HCT116 (cell line): ENCODE measurements around the gene BTBD2. TPM values are rescaled to one million over a fixed set of nuclear protein-coding genes. Genes with fewer than 3 reads are reported as not detected.

Experiments used
- ATAC-seq: fragments of 200-7000 bp; cut with Tn5 transposase; 2 replicates; pipeline ENCODE4 v1.9.1; 2020; ENCODE audit warnings: mild to moderate bottlenecking, moderate library complexity
- BruUV-seq: library from RNA; stranded (reverse); fragments of 400-500 nt; replicated peaks from 2 replicates; lab custom pipeline; 2021; lab: Mats Ljungman, UMichigan
- CTCF ChIA-PET: fragments of 300-600 bp; sonication (Branson Sonifier 250); formaldehyde crosslinking; loops from one replicate; lab custom pipeline; 2021; ENCODE audit warnings: antibody characterized with exemption; lab: Charles Lee
- POLR2A ChIA-PET: fragments of 300-600, 350-600 bp; sonication (Branson Sonifier 250); formaldehyde crosslinking; loops from one replicate; lab custom pipeline; 2021; ENCODE audit warnings: antibody characterized with exemption; lab: Charles Lee
- RAD21 ChIA-PET, 2 experiments: fragments of 300-600 bp; sonication (Branson Sonifier 250); formaldehyde crosslinking; loops; one replicate each; lab custom pipeline; 2023; ENCODE audit warnings: low total read pairs in 2 of 2; ENCODE audit not compliant: uncharacterized antibody in 2 of 2, unreplicated experiment in 2 of 2, low non-redundant PET in 1 of 2; lab: Charles Lee
- DNase-seq: peaks from one replicate; pipeline ENCODE4 v3.0.0-alpha.2; 2010; ENCODE audit warnings: low read depth, low spot score
- H2AFZ ChIP-seq: fragments of 200-600 bp; shearing (Covaris generic), sonication (generic); 2 replicates; pipeline ENCODE4 v1.6.1; 2017; ENCODE audit warnings: low read depth, mixed run types, mixed read lengths, antibody characterized with exemption, low read length; ENCODE audit not compliant: poor library complexity, severe bottlenecking
- H3K27ac ChIP-seq: 2 replicates; pipeline ENCODE4 v1.5.1; 2012; ENCODE audit warnings: low read depth, low read length
- H3K27me3 ChIP-seq: fragments of 200-600 bp; sonication (generic); 2 replicates; pipeline ENCODE4 v1.6.1; 2016; ENCODE audit warnings: mixed run types, low read length, mixed read lengths; ENCODE audit not compliant: insufficient read depth
- H3K36me3 ChIP-seq, 2 experiments: fragments of 200-500 bp in 1 of 2; fragments of 200-600 bp in 1 of 2; sonication (Bioruptor generic) in 1 of 2; sonication (generic) in 1 of 2; 2 replicates each; pipeline versions ENCODE4 v1.5.1 to v1.6.1; 2014 to 2016; ENCODE audit warnings: low read length in 2 of 2, inconsistent platforms in 1 of 2, mixed read lengths in 1 of 2, mixed run types in 1 of 2; ENCODE audit not compliant: insufficient read depth in 2 of 2, control insufficient read depth in 1 of 2
- H3K4me1 ChIP-seq, 2 experiments: fragments of 200-600 bp in 1 of 2; sonication (generic) in 1 of 2; 2 replicates each; pipeline versions ENCODE4 v1.5.1 to v1.6.1; 2012 to 2017; ENCODE audit warnings: low read length in 2 of 2, inconsistent platforms in 1 of 2, mild to moderate bottlenecking in 1 of 2, mixed read lengths in 1 of 2, mixed run types in 1 of 2, moderate library complexity in 1 of 2; ENCODE audit not compliant: insufficient read depth in 2 of 2, control insufficient read depth in 1 of 2
- H3K4me2 ChIP-seq: fragments of 200-600 bp; sonication (generic); 2 replicates; pipeline ENCODE4 v1.6.1; 2017; ENCODE audit warnings: mixed run types, low read length, mixed read lengths
- H3K4me3 ChIP-seq, 2 experiments: fragments of 200-600 bp in 1 of 2; sonication (generic) in 1 of 2; replicated peaks in 1 of 2; 2 replicates each; pipeline ENCODE4 v1.5.1; 2011 to 2016; ENCODE audit warnings: low read length in 2 of 2, control low read depth in 1 of 2, low read depth in 1 of 2, mild to moderate bottlenecking in 1 of 2, mixed read lengths in 1 of 2, mixed run types in 1 of 2
- H3K79me2 ChIP-seq: fragments of 200-600 bp; sonication (generic); 2 replicates; pipeline ENCODE4 v1.6.1; 2017; ENCODE audit warnings: mild to moderate bottlenecking, mixed run types, low read length, moderate library complexity, mixed read lengths; ENCODE audit not compliant: insufficient read depth
- H3K9ac ChIP-seq: fragments of 200-600 bp; sonication (generic); 2 replicates; pipeline ENCODE4 v1.6.1; 2016; ENCODE audit warnings: low read length, mixed read lengths
- H3K9me2 ChIP-seq: fragments of 200-600 bp; sonication (generic), shearing (Covaris generic); 2 replicates; pipeline ENCODE4 v1.6.1; 2017; ENCODE audit warnings: mixed run types, mild to moderate bottlenecking, moderate library complexity; ENCODE audit not compliant: insufficient read depth
- H3K9me3 ChIP-seq, 2 experiments: fragments of 200-500 bp in 1 of 2; fragments of 200-600 bp in 1 of 2; sonication (Bioruptor generic) in 1 of 2; sonication (generic) in 1 of 2; 2 replicates each; pipeline ENCODE4 v1.6.1; 2014 to 2017; ENCODE audit warnings: low read length in 2 of 2, mixed read lengths in 2 of 2, inconsistent platforms in 1 of 2, low read depth in 1 of 2, mild to moderate bottlenecking in 1 of 2, mixed run types in 1 of 2, moderate library complexity in 1 of 2; ENCODE audit not compliant: control insufficient read depth in 1 of 2, insufficient read depth in 1 of 2
- H4K20me1 ChIP-seq: fragments of 200-600 bp; sonication (generic), shearing (Covaris generic); 2 replicates; pipeline ENCODE4 v1.6.1; 2017; ENCODE audit warnings: mixed run types, mild to moderate bottlenecking, moderate library complexity; ENCODE audit not compliant: insufficient read depth
- ATF3 ChIP-seq: IDR thresholded peaks from 2 replicates; pipeline ENCODE4 v1.6.1; 2012
- EGR1 ChIP-seq: IDR thresholded peaks from 2 replicates; pipeline ENCODE4 v1.6.1; 2012; ENCODE audit warnings: low read depth
- FOSL1 ChIP-seq: IDR thresholded peaks from 2 replicates; pipeline ENCODE4 v1.6.1; 2012; ENCODE audit warnings: low read depth
- POLR2A ChIP-seq: IDR thresholded peaks from 2 replicates; pipeline ENCODE4 v1.7.0; 2011; ENCODE audit warnings: borderline replicate concordance; ENCODE audit not compliant: insufficient read depth, insufficient read length; ENCODE audit errors: extremely low read depth
- POLR2AphosphoS5 ChIP-seq: IDR thresholded peaks from 2 replicates; pipeline ENCODE4 v1.6.1; 2011; ENCODE audit warnings: mild to moderate bottlenecking, low read depth, low read length, moderate library complexity
- RAD21 ChIP-seq: IDR thresholded peaks from 2 replicates; pipeline ENCODE4 v1.6.1; 2012; ENCODE audit warnings: low read depth, mild to moderate bottlenecking
- SP1 ChIP-seq: IDR thresholded peaks from 2 replicates; pipeline ENCODE4 v1.6.1; 2012; ENCODE audit warnings: low read depth
- ZBTB33 ChIP-seq: IDR thresholded peaks from 2 replicates; pipeline ENCODE4 v1.6.1; 2011; ENCODE audit warnings: mild to moderate bottlenecking, low read length, moderate library complexity; ENCODE audit not compliant: insufficient replicate concordance; ENCODE audit errors: extremely low read depth
- ZFX ChIP-seq: fragments of 450-650 bp; IDR thresholded peaks from 2 replicates; pipeline ENCODE4 v1.6.1; 2017
- intact Hi-C: fragments of 100-400 bp; cut with micrococcal nuclease; formaldehyde crosslinking; loops from 2 replicates; pipeline ENCODE4 v1.10.0; 2022
- total RNA-seq: library from RNA; stranded (reverse); gene quantifications from one replicate; pipeline ENCODE4 v1.2.1, GENCODE V29; 2021; ENCODE audit not compliant: unreplicated experiment
- TF ChIP-seq, protein P1 (sequence below): IDR thresholded peaks from 2 replicates; pipeline ENCODE4 v1.6.1; 2012
- TF ChIP-seq, protein P2 (sequence below): IDR thresholded peaks from 2 replicates; pipeline ENCODE4 v1.6.1; 2012; ENCODE audit warnings: low read depth

Gene BTBD2
- total RNA-seq, 1 experiment from 2014 or later, result 112 TPM

DNA sequence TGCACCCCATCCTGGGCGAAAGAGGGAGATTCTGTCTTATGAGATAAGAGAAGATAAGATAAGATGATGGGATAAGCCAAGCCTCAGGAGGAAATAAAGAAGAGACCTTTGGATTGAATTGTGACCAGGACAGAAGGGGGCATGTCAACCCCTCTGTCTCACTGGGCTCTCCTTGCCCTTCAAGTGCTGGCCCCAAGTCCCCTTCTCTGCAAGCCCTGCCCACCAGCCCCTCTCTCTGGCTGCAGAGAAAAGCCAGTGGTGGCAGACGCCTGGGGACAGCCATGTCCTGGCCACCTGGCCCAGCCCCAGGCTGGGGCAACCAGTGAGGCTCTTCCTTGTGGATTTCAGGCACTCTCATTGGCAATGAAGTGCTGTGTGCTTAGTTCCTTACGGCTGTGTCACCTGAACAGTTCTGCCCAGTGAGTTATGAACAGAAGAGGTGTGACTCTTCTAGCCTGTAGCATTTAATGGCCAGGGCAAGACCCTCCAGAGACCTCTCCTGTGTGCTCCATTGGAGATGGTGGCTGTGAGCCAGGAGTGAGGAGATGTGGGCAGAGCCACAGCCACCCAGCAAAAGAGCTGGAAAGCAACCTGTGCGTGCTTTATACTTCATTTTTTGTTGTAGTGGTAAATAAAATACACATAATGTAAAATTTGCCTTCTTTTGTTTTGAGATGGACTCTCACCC is 6.1 kb upstream of the BTBD2 start:
- no TSS peak for BruUV-seq
- no peak for DNase-seq
- no peak overlapping the region; the same call in 1 of the 2 replicates for H3K27ac ChIP-seq
- H4K20me1 ChIP-seq, result no peaks in the 10 kb centered on the region
- H3K27me3 ChIP-seq, result no peaks in the 10 kb centered on the region
- no peak overlapping the region for H2AFZ ChIP-seq
- no peaks in the 10 kb centered on the region for H3K79me2 ChIP-seq
- H3K36me3 ChIP-seq, result no peaks in the 10 kb centered on the region
- H3K4me1 ChIP-seq, result peaks cover 14 to 21% of the 10 kb centered on the region in 2 experiments; a peak in 3 of 4 replicates
- TF ChIP-seq POLR2AphosphoS5, result no peak
- no peak for TF ChIP-seq SP1
- TF ChIP-seq, protein P1, sequence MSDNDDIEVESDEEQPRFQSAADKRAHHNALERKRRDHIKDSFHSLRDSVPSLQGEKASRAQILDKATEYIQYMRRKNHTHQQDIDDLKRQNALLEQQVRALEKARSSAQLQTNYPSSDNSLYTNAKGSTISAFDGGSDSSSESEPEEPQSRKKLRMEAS, result no peak
- no peak for TF ChIP-seq RAD21
- TF ChIP-seq ZFX, result no peak
- TF ChIP-seq ZBTB33, result no peak
- no peak for TF ChIP-seq FOSL1
- TF ChIP-seq, protein P2, sequence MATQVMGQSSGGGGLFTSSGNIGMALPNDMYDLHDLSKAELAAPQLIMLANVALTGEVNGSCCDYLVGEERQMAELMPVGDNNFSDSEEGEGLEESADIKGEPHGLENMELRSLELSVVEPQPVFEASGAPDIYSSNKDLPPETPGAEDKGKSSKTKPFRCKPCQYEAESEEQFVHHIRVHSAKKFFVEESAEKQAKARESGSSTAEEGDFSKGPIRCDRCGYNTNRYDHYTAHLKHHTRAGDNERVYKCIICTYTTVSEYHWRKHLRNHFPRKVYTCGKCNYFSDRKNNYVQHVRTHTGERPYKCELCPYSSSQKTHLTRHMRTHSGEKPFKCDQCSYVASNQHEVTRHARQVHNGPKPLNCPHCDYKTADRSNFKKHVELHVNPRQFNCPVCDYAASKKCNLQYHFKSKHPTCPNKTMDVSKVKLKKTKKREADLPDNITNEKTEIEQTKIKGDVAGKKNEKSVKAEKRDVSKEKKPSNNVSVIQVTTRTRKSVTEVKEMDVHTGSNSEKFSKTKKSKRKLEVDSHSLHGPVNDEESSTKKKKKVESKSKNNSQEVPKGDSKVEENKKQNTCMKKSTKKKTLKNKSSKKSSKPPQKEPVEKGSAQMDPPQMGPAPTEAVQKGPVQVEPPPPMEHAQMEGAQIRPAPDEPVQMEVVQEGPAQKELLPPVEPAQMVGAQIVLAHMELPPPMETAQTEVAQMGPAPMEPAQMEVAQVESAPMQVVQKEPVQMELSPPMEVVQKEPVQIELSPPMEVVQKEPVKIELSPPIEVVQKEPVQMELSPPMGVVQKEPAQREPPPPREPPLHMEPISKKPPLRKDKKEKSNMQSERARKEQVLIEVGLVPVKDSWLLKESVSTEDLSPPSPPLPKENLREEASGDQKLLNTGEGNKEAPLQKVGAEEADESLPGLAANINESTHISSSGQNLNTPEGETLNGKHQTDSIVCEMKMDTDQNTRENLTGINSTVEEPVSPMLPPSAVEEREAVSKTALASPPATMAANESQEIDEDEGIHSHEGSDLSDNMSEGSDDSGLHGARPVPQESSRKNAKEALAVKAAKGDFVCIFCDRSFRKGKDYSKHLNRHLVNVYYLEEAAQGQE, result no peak
- TF ChIP-seq ATF3, result no peak
- TF ChIP-seq POLR2A, result no peak
- TF ChIP-seq EGR1, result no peak
- intact Hi-C loops, result no loop called here
- ATAC-seq, result no peak
- no peak overlapping the region for H3K4me3 ChIP-seq
- POLR2A ChIA-PET, result no interaction called here
- RAD21 ChIA-PET, result no interaction called here
- CTCF ChIA-PET, result no interaction called here
- H3K9me3 ChIP-seq, result no peaks in the 10 kb centered on the region
- no peak overlapping the region for H3K4me2 ChIP-seq
- H3K9me2 ChIP-seq, result no peaks in the 10 kb centered on the region
- no peak overlapping the region for H3K9ac ChIP-seq
